ENCODE data around the gene ZNF441.

The ZNF441 gene

GRCh38 chr19:11722414-11722813 lies 44.4 kb upstream of the ZNF441 start:
- ChIA-PET CTCF (interaction anchor here (0.5 kb wide), 1 partner anchor 122 kb away, joined by 5 read pairs; no protein-coding TSS in a partner anchor), POLR2A (no interaction called here)
- peaks cover 0 to 48% of the 10 kb centered on the region in 2 experiments; a peak in 2 of 3 replicates for H3K36me3 ChIP-seq (ENCODE audit: control insufficient read depth in 2 of 2, insufficient read depth in 1 of 2, low read length in 2 of 2)
- H3K27ac ChIP-seq (ENCODE audit: extremely low read depth, low read depth, low read length) = no peak overlapping the region
- TF ChIP-seq ZEB2 (tag by site-specific recombination; IDR thresholded peaks at IDR 0.05) (no peak), ZNF274 (IDR thresholded peaks at IDR 0.05; ENCODE audit: low read length) (no peak), ZNF274 (tag by site-specific recombination; IDR thresholded peaks at IDR 0.05; ENCODE audit: borderline replicate concordance) (peak; percentile 86; the same call in 1 of the 2 replicates), SETDB1 (IDR thresholded peaks at IDR 0.05; ENCODE audit: insufficient read length, low read length) (peak; percentile 96), YY1 (tag by site-specific recombination; IDR thresholded peaks at IDR 0.05) (no peak)
- H3K4me1 ChIP-seq (ENCODE audit: control insufficient read depth, insufficient read depth, low read length) = no peaks in the 10 kb centered on the region
- H3K4me3 ChIP-seq (ENCODE audit: low read depth, low read length) = no peak overlapping the region
- H3K9me3 ChIP-seq (ENCODE audit: control insufficient read depth, insufficient read depth, low read depth, low read length) = no peaks in the 10 kb centered on the region; the same call in 1 of the 2 replicates

GRCh38 chr19:11729586-11729985 lies 37.2 kb upstream of the ZNF441 start:
- CTCF ChIA-PET = interaction anchor here (1.0 kb wide), 1 partner anchor 68 kb away, joined by 3 read pairs; no protein-coding TSS in a partner anchor
- POLR2A ChIA-PET = no interaction called here
- TF ChIP-seq YY1 (tag by site-specific recombination; IDR thresholded peaks at IDR 0.05) (no peak), ZNF571 (tag by site-specific recombination; IDR thresholded peaks at IDR 0.05) (no peak), ZNF518A (tag by site-specific recombination; conservative IDR thresholded peaks at IDR 0.05; ENCODE audit: low read depth) (no peak), GLI2 (tag by site-specific recombination; IDR thresholded peaks at IDR 0.05; ENCODE audit: borderline replicate concordance, low read depth) (no peak), KLF1 (tag by site-specific recombination; IDR thresholded peaks at IDR 0.05) (no peak), PRDM1 (tag by site-specific recombination; IDR thresholded peaks at IDR 0.05) (no peak), ZNF112 (tag by site-specific recombination; IDR thresholded peaks at IDR 0.05) (no peak), CTCF (tag by site-specific recombination; IDR thresholded peaks at IDR 0.05) (no peak), ZFP41 (tag by site-specific recombination; IDR thresholded peaks at IDR 0.05; ENCODE audit: borderline replicate concordance) (no peak), ZNF19 (tag by site-specific recombination; IDR thresholded peaks at IDR 0.05; ENCODE audit: low read depth) (no peak), ZNF513 (tag by site-specific recombination; IDR thresholded peaks at IDR 0.05) (no peak)
- peaks cover 3 to 19% of the 10 kb centered on the region in 2 experiments; a peak in 2 of 3 replicates for H3K36me3 ChIP-seq (ENCODE audit: control insufficient read depth in 2 of 2, insufficient read depth in 1 of 2, low read length in 2 of 2)
- no peaks in the 10 kb centered on the region; the same call in 1 of the 2 replicates for H3K9me3 ChIP-seq (ENCODE audit: control insufficient read depth, insufficient read depth, low read depth, low read length)
- no peak overlapping the region for H3K27ac ChIP-seq (ENCODE audit: extremely low read depth, low read depth, low read length)
- no peak overlapping the region for H3K4me3 ChIP-seq (ENCODE audit: low read depth, low read length)
- no peaks in the 10 kb centered on the region for H3K4me1 ChIP-seq (ENCODE audit: control insufficient read depth, insufficient read depth, low read length)

Data from HEK293 (cell line).